HCT116 (cell line): ENCODE data around the gene TENM4. TPM values are rescaled to one million over a fixed set of nuclear protein-coding genes. Genes with fewer than 3 reads are reported as not detected.

Experiments used
- ATAC-seq: fragments of 200-7000 bp; cut with Tn5 transposase; 2 replicates; pipeline ENCODE4 v1.9.1; 2020; ENCODE audit warnings: mild to moderate bottlenecking, moderate library complexity
- BruUV-seq: library from RNA; stranded (reverse); fragments of 400-500 nt; replicated peaks from 2 replicates; lab custom pipeline; 2021; lab: Mats Ljungman, UMichigan
- CTCF ChIA-PET: fragments of 300-600 bp; sonication (Branson Sonifier 250); formaldehyde crosslinking; loops from one replicate; lab custom pipeline; 2021; ENCODE audit warnings: antibody characterized with exemption; lab: Charles Lee
- POLR2A ChIA-PET: fragments of 300-600, 350-600 bp; sonication (Branson Sonifier 250); formaldehyde crosslinking; loops from one replicate; lab custom pipeline; 2021; ENCODE audit warnings: antibody characterized with exemption; lab: Charles Lee
- RAD21 ChIA-PET, 2 experiments: fragments of 300-600 bp; sonication (Branson Sonifier 250); formaldehyde crosslinking; loops; one replicate each; lab custom pipeline; 2023; ENCODE audit warnings: low total read pairs in 2 of 2; ENCODE audit not compliant: uncharacterized antibody in 2 of 2, unreplicated experiment in 2 of 2, low non-redundant PET in 1 of 2; lab: Charles Lee
- DNase-seq: peaks from one replicate; pipeline ENCODE4 v3.0.0-alpha.2; 2010; ENCODE audit warnings: low read depth, low spot score
- H2AFZ ChIP-seq: fragments of 200-600 bp; shearing (Covaris generic), sonication (generic); 2 replicates; pipeline ENCODE4 v1.6.1; 2017; ENCODE audit warnings: low read depth, mixed run types, mixed read lengths, antibody characterized with exemption, low read length; ENCODE audit not compliant: poor library complexity, severe bottlenecking
- H3K27ac ChIP-seq: 2 replicates; pipeline ENCODE4 v1.5.1; 2012; ENCODE audit warnings: low read depth, low read length
- H3K27me3 ChIP-seq: fragments of 200-600 bp; sonication (generic); 2 replicates; pipeline ENCODE4 v1.6.1; 2016; ENCODE audit warnings: mixed run types, low read length, mixed read lengths; ENCODE audit not compliant: insufficient read depth
- H3K36me3 ChIP-seq, 2 experiments: fragments of 200-500 bp in 1 of 2; fragments of 200-600 bp in 1 of 2; sonication (Bioruptor generic) in 1 of 2; sonication (generic) in 1 of 2; 2 replicates each; pipeline versions ENCODE4 v1.5.1 to v1.6.1; 2014 to 2016; ENCODE audit warnings: low read length in 2 of 2, inconsistent platforms in 1 of 2, mixed read lengths in 1 of 2, mixed run types in 1 of 2; ENCODE audit not compliant: insufficient read depth in 2 of 2, control insufficient read depth in 1 of 2
- H3K4me1 ChIP-seq, 2 experiments: fragments of 200-600 bp in 1 of 2; sonication (generic) in 1 of 2; 2 replicates each; pipeline versions ENCODE4 v1.5.1 to v1.6.1; 2012 to 2017; ENCODE audit warnings: low read length in 2 of 2, inconsistent platforms in 1 of 2, mild to moderate bottlenecking in 1 of 2, mixed read lengths in 1 of 2, mixed run types in 1 of 2, moderate library complexity in 1 of 2; ENCODE audit not compliant: insufficient read depth in 2 of 2, control insufficient read depth in 1 of 2
- H3K4me2 ChIP-seq: fragments of 200-600 bp; sonication (generic); 2 replicates; pipeline ENCODE4 v1.6.1; 2017; ENCODE audit warnings: mixed run types, low read length, mixed read lengths
- H3K4me3 ChIP-seq, 2 experiments: fragments of 200-600 bp in 1 of 2; sonication (generic) in 1 of 2; replicated peaks in 1 of 2; 2 replicates each; pipeline ENCODE4 v1.5.1; 2011 to 2016; ENCODE audit warnings: low read length in 2 of 2, control low read depth in 1 of 2, low read depth in 1 of 2, mild to moderate bottlenecking in 1 of 2, mixed read lengths in 1 of 2, mixed run types in 1 of 2
- H3K79me2 ChIP-seq: fragments of 200-600 bp; sonication (generic); 2 replicates; pipeline ENCODE4 v1.6.1; 2017; ENCODE audit warnings: mild to moderate bottlenecking, mixed run types, low read length, moderate library complexity, mixed read lengths; ENCODE audit not compliant: insufficient read depth
- H3K9ac ChIP-seq: fragments of 200-600 bp; sonication (generic); 2 replicates; pipeline ENCODE4 v1.6.1; 2016; ENCODE audit warnings: low read length, mixed read lengths
- H3K9me2 ChIP-seq: fragments of 200-600 bp; sonication (generic), shearing (Covaris generic); 2 replicates; pipeline ENCODE4 v1.6.1; 2017; ENCODE audit warnings: mixed run types, mild to moderate bottlenecking, moderate library complexity; ENCODE audit not compliant: insufficient read depth
- H3K9me3 ChIP-seq, 2 experiments: fragments of 200-500 bp in 1 of 2; fragments of 200-600 bp in 1 of 2; sonication (Bioruptor generic) in 1 of 2; sonication (generic) in 1 of 2; 2 replicates each; pipeline ENCODE4 v1.6.1; 2014 to 2017; ENCODE audit warnings: low read length in 2 of 2, mixed read lengths in 2 of 2, inconsistent platforms in 1 of 2, low read depth in 1 of 2, mild to moderate bottlenecking in 1 of 2, mixed run types in 1 of 2, moderate library complexity in 1 of 2; ENCODE audit not compliant: control insufficient read depth in 1 of 2, insufficient read depth in 1 of 2
- H4K20me1 ChIP-seq: fragments of 200-600 bp; sonication (generic), shearing (Covaris generic); 2 replicates; pipeline ENCODE4 v1.6.1; 2017; ENCODE audit warnings: mixed run types, mild to moderate bottlenecking, moderate library complexity; ENCODE audit not compliant: insufficient read depth
- CBX3 ChIP-seq: IDR thresholded peaks from 2 replicates; pipeline ENCODE4 v1.6.1; 2012; ENCODE audit warnings: low read depth
- CEBPB ChIP-seq: IDR thresholded peaks from 2 replicates; pipeline ENCODE4 v1.6.1; 2012; ENCODE audit warnings: low read depth
- CTCF ChIP-seq, 3 experiments: fragments of 200-600 bp in 1 of 3; sonication (generic) in 1 of 3; IDR thresholded peaks in 2 of 3; conservative IDR thresholded peaks in 1 of 3; 2 replicates each; pipeline ENCODE4 v1.5.1; 2012 to 2017; ENCODE audit warnings: low read depth in 2 of 3, low read length in 2 of 3, antibody characterized with exemption in 1 of 3, borderline replicate concordance in 1 of 3, control low read depth in 1 of 3, mild to moderate bottlenecking in 1 of 3, mixed read lengths in 1 of 3, mixed run types in 1 of 3, moderate library complexity in 1 of 3; ENCODE audit not compliant: insufficient read depth in 1 of 3
- EGR1 ChIP-seq: IDR thresholded peaks from 2 replicates; pipeline ENCODE4 v1.6.1; 2012; ENCODE audit warnings: low read depth
- ELF1 ChIP-seq: IDR thresholded peaks from 2 replicates; pipeline ENCODE4 v1.6.1; 2012; ENCODE audit warnings: low read depth, borderline replicate concordance
- EZH2 ChIP-seq: fragments of 200-600 bp; sonication (generic); IDR thresholded peaks from 2 replicates; pipeline ENCODE4 v1.6.1; 2017; ENCODE audit warnings: antibody characterized with exemption, mixed run types
- EZH2phosphoT487 ChIP-seq: fragments of 200-600 bp; IDR thresholded peaks from 2 replicates; pipeline ENCODE4 v1.6.1; 2018; ENCODE audit warnings: antibody characterized with exemption, borderline replicate concordance
- FOSL1 ChIP-seq: IDR thresholded peaks from 2 replicates; pipeline ENCODE4 v1.6.1; 2012; ENCODE audit warnings: low read depth
- JUND ChIP-seq: IDR thresholded peaks from 2 replicates; pipeline ENCODE4 v1.6.1; 2012
- POLR2A ChIP-seq: IDR thresholded peaks from 2 replicates; pipeline ENCODE4 v1.7.0; 2011; ENCODE audit warnings: borderline replicate concordance; ENCODE audit not compliant: insufficient read depth, insufficient read length; ENCODE audit errors: extremely low read depth
- POLR2AphosphoS5 ChIP-seq: IDR thresholded peaks from 2 replicates; pipeline ENCODE4 v1.6.1; 2011; ENCODE audit warnings: mild to moderate bottlenecking, low read depth, low read length, moderate library complexity
- RAD21 ChIP-seq: IDR thresholded peaks from 2 replicates; pipeline ENCODE4 v1.6.1; 2012; ENCODE audit warnings: low read depth, mild to moderate bottlenecking
- SP1 ChIP-seq: IDR thresholded peaks from 2 replicates; pipeline ENCODE4 v1.6.1; 2012; ENCODE audit warnings: low read depth
- SRF ChIP-seq: IDR thresholded peaks from 2 replicates; pipeline ENCODE4 v1.6.1; 2012; ENCODE audit warnings: low read depth
- ZBTB33 ChIP-seq: IDR thresholded peaks from 2 replicates; pipeline ENCODE4 v1.6.1; 2011; ENCODE audit warnings: mild to moderate bottlenecking, low read length, moderate library complexity; ENCODE audit not compliant: insufficient replicate concordance; ENCODE audit errors: extremely low read depth
- ZFX ChIP-seq: fragments of 450-650 bp; IDR thresholded peaks from 2 replicates; pipeline ENCODE4 v1.6.1; 2017
- ZNF274 ChIP-seq: fragments of 200-500 bp; sonication (Bioruptor generic); IDR thresholded peaks from 2 replicates; pipeline ENCODE4 v1.6.1; 2014; ENCODE audit warnings: mild to moderate bottlenecking, low read depth, low read length, inconsistent platforms
- intact Hi-C: fragments of 100-400 bp; cut with micrococcal nuclease; formaldehyde crosslinking; loops from 2 replicates; pipeline ENCODE4 v1.10.0; 2022
- total RNA-seq: library from RNA; stranded (reverse); gene quantifications from one replicate; pipeline ENCODE4 v1.2.1, GENCODE V29; 2021; ENCODE audit not compliant: unreplicated experiment
- TF ChIP-seq, protein P1 (sequence below): IDR thresholded peaks from 2 replicates; pipeline ENCODE4 v1.6.1; 2012
- TF ChIP-seq, protein P2 (sequence below): IDR thresholded peaks from 2 replicates; pipeline ENCODE4 v1.6.1; 2012
- TF ChIP-seq, protein P3 (sequence below): IDR thresholded peaks from 2 replicates; pipeline ENCODE4 v1.6.1; 2012; ENCODE audit warnings: low read depth

TENM4 gene
- total RNA-seq, 1 experiment from 2014 or later = 0.05 TPM

DNA sequence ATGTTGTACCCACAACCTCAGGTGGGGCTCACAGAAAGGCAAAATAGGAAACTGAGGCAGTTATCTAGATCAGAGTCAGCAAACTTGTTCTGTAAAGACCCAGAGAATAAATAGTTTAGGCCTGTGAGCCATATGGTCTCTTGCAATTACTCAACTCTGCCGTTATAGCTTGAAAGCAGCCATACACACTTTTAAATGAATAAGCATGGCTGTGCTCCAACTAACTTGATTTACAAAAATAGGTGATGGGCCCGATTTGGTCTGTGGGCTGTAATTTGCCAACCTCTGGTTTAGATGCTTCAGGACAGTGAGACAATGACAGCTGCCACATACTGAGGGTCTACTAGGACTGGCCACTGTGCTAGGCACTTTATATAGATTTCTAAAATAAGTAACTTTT lies 667.3 kb downstream of the TENM4 start:
- ATAC-seq = no peak
- TF ChIP-seq EGR1 (no peak), RAD21 (no peak), EZH2 (no peak), ZNF274 (no peak), SP1 (no peak), CTCF (IDR thresholded peaks at IDR 0.05 in 2 of 3, conservative IDR thresholded peaks at IDR 0.05 in 1 of 3; ENCODE audit: borderline replicate concordance in 1 of 3, insufficient read depth in 1 of 3, low read depth in 2 of 3, low read length in 2 of 3) (no peak), POLR2AphosphoS5 (no peak), ZFX (no peak), ZBTB33 (no peak), POLR2A (no peak), SRF (no peak), CEBPB (no peak), ELF1 (no peak), EZH2phosphoT487 (no peak), JUND (no peak), CBX3 (no peak), FOSL1 (no peak)
- TF ChIP-seq, protein P1, sequence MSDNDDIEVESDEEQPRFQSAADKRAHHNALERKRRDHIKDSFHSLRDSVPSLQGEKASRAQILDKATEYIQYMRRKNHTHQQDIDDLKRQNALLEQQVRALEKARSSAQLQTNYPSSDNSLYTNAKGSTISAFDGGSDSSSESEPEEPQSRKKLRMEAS = no peak
- TF ChIP-seq, protein P2, sequence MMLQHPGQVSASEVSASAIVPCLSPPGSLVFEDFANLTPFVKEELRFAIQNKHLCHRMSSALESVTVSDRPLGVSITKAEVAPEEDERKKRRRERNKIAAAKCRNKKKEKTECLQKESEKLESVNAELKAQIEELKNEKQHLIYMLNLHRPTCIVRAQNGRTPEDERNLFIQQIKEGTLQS = no peak
- TF ChIP-seq, protein P3, sequence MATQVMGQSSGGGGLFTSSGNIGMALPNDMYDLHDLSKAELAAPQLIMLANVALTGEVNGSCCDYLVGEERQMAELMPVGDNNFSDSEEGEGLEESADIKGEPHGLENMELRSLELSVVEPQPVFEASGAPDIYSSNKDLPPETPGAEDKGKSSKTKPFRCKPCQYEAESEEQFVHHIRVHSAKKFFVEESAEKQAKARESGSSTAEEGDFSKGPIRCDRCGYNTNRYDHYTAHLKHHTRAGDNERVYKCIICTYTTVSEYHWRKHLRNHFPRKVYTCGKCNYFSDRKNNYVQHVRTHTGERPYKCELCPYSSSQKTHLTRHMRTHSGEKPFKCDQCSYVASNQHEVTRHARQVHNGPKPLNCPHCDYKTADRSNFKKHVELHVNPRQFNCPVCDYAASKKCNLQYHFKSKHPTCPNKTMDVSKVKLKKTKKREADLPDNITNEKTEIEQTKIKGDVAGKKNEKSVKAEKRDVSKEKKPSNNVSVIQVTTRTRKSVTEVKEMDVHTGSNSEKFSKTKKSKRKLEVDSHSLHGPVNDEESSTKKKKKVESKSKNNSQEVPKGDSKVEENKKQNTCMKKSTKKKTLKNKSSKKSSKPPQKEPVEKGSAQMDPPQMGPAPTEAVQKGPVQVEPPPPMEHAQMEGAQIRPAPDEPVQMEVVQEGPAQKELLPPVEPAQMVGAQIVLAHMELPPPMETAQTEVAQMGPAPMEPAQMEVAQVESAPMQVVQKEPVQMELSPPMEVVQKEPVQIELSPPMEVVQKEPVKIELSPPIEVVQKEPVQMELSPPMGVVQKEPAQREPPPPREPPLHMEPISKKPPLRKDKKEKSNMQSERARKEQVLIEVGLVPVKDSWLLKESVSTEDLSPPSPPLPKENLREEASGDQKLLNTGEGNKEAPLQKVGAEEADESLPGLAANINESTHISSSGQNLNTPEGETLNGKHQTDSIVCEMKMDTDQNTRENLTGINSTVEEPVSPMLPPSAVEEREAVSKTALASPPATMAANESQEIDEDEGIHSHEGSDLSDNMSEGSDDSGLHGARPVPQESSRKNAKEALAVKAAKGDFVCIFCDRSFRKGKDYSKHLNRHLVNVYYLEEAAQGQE = no peak
- BruUV-seq = no TSS peak

More for the DNA sequence above, 667.3 kb downstream of the TENM4 start:
- Histone ChIP-seq H3K4me3 (no peak overlapping the region), H3K9me3 (no peaks in the 10 kb centered on the region), H4K20me1 (no peaks in the 10 kb centered on the region), H3K4me2 (no peak overlapping the region), H3K4me1 (no peaks in the 10 kb centered on the region), H3K9me2 (no peaks in the 10 kb centered on the region), H3K9ac (no peak overlapping the region), H3K36me3 (no peaks in the 10 kb centered on the region), H3K27me3 (peaks cover 25% of the 10 kb centered on the region; the same call in 1 of the 2 replicates), H2AFZ (no peak overlapping the region), H3K27ac (no peak overlapping the region), H3K79me2 (no peaks in the 10 kb centered on the region)
- ChIA-PET CTCF (no interaction called here), RAD21 (no interaction called here), POLR2A (no interaction called here)
- no peak for DNase-seq
- intact Hi-C loops = no loop called here
